ENCODE data around the gene CFAP43.
"Not testable (repeated sequence)": the region's sequence is repeated elsewhere in the genome, so short reads cannot be mapped to it uniquely, and the experiment has no call there.

Gene CFAP43

GRCh38 chr10:104223304-104223703 lies 8.9 kb downstream of the CFAP43 start:
- DNase-seq, result no peak

GRCh38 chr10:104220522-104220921 lies 11.6 kb downstream of the CFAP43 start:
- no peak for DNase-seq

GRCh38 chr10:104218751-104219150 lies 13.4 kb downstream of the CFAP43 start:
- no peak for DNase-seq

GRCh38 chr10:104216631-104217030 lies 15.5 kb downstream of the CFAP43 start:
- DNase-seq, result no peak

GRCh38 chr10:104209575-104210198 lies 22.5 kb downstream of the CFAP43 start:
- DNase-seq, result no peak

- DNase-seq, result no peak
These were observed 23.4 kb downstream of the CFAP43 start for GRCh38 chr10:104208730-104209129.

GRCh38 chr10:104202231-104202630 lies 29.9 kb downstream of the CFAP43 start:
- DNase-seq, result no peak

- DNase-seq, result no peak
These were observed 30.5 kb downstream of the CFAP43 start for GRCh38 chr10:104201636-104202035.

GRCh38 chr10:104199567-104199966 lies 32.6 kb downstream of the CFAP43 start:
- no peak for DNase-seq

GRCh38 chr10:104197364-104197763 lies 34.8 kb downstream of the CFAP43 start:
- DNase-seq, result no peak

GRCh38 chr10:104195706-104196105 lies 36.5 kb downstream of the CFAP43 start:
- DNase-seq, result no peak

GRCh38 chr10:104193787-104194186 lies 38.4 kb downstream of the CFAP43 start:
- DNase-seq, result no peak

GRCh38 chr10:104190695-104191094 lies 41.5 kb downstream of the CFAP43 start:
- DNase-seq, result no peak

- DNase-seq, result no peak
These were observed 48.5 kb downstream of the CFAP43 start for GRCh38 chr10:104183682-104184081.

GRCh38 chr10:104174136-104174535 lies 58.0 kb downstream of the CFAP43 start:
- DNase-seq, result not testable (repeated sequence)

- DNase-seq, result no peak
These were observed 61.4 kb downstream of the CFAP43 start for GRCh38 chr10:104170610-104171254.

- no peak for DNase-seq
These were observed 76.6 kb downstream of the CFAP43 start for GRCh38 chr10:104155591-104155990.

GRCh38 chr10:104151737-104152136 lies 80.4 kb downstream of the CFAP43 start:
- DNase-seq, result no peak

GRCh38 chr10:104150139-104150538 lies 82.0 kb downstream of the CFAP43 start:
- DNase-seq, result no peak

GRCh38 chr10:104146882-104147281 lies 85.3 kb downstream of the CFAP43 start:
- DNase-seq, result no peak

GRCh38 chr10:104144931-104145330 lies 87.2 kb downstream of the CFAP43 start:
- DNase-seq, result no peak

- no peak for DNase-seq
These were observed 88.3 kb downstream of the CFAP43 start for GRCh38 chr10:104143829-104144228.

GRCh38 chr10:104142081-104142480 lies 90.1 kb downstream of the CFAP43 start:
- no peak for DNase-seq

GRCh38 chr10:104139221-104139620 lies 92.9 kb downstream of the CFAP43 start:
- DNase-seq, result no peak

- no peak for DNase-seq
These were observed 94.0 kb downstream of the CFAP43 start for GRCh38 chr10:104138131-104138530.

Measured in GOT3 (cell line).